Activated effector memory CD4-positive, alpha-beta T cell treated with Interleukin-2 at 50 U/mL for 16 hours (primary cell): Measurements from ENCODE around the gene APOL6.

Experiments used
- DNase-seq: peaks from one replicate; pipeline ENCODE4 v3.0.0-alpha.2; 2020

Gene APOL6

GRCh38 chr22:35648066-35649025 is at the start of gene APOL6:
TSS of gene APOL6 (plus strand) at chr22:35648446. CDS start at chr22:35656426, 7,980 bp downstream.
- DNase-seq: peak; percentile 51

GRCh38 chr22:35599364-35599763 is 48.9 kb upstream of the APOL6 start:
- no peak for DNase-seq

GRCh38 chr22:35600476-35600875 is 47.8 kb upstream of the APOL6 start:
- DNase-seq: no peak

- no peak for DNase-seq
These were observed 47.1 kb upstream of the APOL6 start for GRCh38 chr22:35601013-35601580.

- no peak for DNase-seq
These were observed 46.3 kb upstream of the APOL6 start for GRCh38 chr22:35601743-35602615.

GRCh38 chr22:35604621-35605368 is 43.5 kb upstream of the APOL6 start:
- DNase-seq: no peak

GRCh38 chr22:35605369-35605680 is 42.9 kb upstream of the APOL6 start:
- no peak for DNase-seq

- no peak for DNase-seq
These were observed 42.3 kb upstream of the APOL6 start for GRCh38 chr22:35605851-35606481.

- DNase-seq: no peak
These were observed 41.3 kb upstream of the APOL6 start for GRCh38 chr22:35606916-35607315.

GRCh38 chr22:35608088-35608487 is 40.2 kb upstream of the APOL6 start:
- DNase-seq: no peak

- no peak for DNase-seq
These were observed 39.0 kb upstream of the APOL6 start for GRCh38 chr22:35609261-35609660.

GRCh38 chr22:35609761-35610160 is 38.5 kb upstream of the APOL6 start:
- DNase-seq: no peak

GRCh38 chr22:35610741-35611140 is 37.5 kb upstream of the APOL6 start:
- DNase-seq: no peak

GRCh38 chr22:35611200-35611890 is 36.9 kb upstream of the APOL6 start:
- DNase-seq: no peak

GRCh38 chr22:35611891-35612576 is 36.2 kb upstream of the APOL6 start:
- no peak for DNase-seq

GRCh38 chr22:35612903-35613302 is 35.3 kb upstream of the APOL6 start:
- no peak for DNase-seq

- no peak for DNase-seq
These were observed 33.8 kb upstream of the APOL6 start for GRCh38 chr22:35614404-35614803.

GRCh38 chr22:35615156-35615555 is 33.1 kb upstream of the APOL6 start:
- DNase-seq: no peak

- DNase-seq: no peak
These were observed 32.2 kb upstream of the APOL6 start for GRCh38 chr22:35616043-35616442.

GRCh38 chr22:35617137-35617755 is 31.0 kb upstream of the APOL6 start, which contains the start of gene MB:
TSS of gene MB (minus strand) at chr22:35617329. CDS start at chr22:35617257, 72 bp downstream.
- no peak for DNase-seq
